H9 (cell line): ENCODE results near the gene FSTL4. TPM values are rescaled to one million over a fixed set of nuclear protein-coding genes. Genes with fewer than 3 reads are reported as not detected.
A peak's percentile ranks its signal among the peaks of the same experiment; 100 is the strongest.

Experiments used
- DNase-seq: peaks from one replicate; pipeline ENCODE4 v3.0.0-alpha.2; 2017
- H2AFZ ChIP-seq: one replicate; pipeline ENCODE4 v1.6.1; 2013; ENCODE audit warnings: mild to moderate bottlenecking, low read length, control low read depth, moderate library complexity
- H2AK5ac ChIP-seq: 2 replicates; pipeline ENCODE4 v1.6.1; 2013; ENCODE audit warnings: low read length, control low read depth, mixed read lengths; ENCODE audit not compliant: insufficient read length
- H2BK120ac ChIP-seq: one replicate; pipeline ENCODE4 v1.6.1; 2013; ENCODE audit warnings: low read depth, mild to moderate bottlenecking, low read length, control low read depth, inconsistent platforms; ENCODE audit not compliant: poor library complexity, severe bottlenecking
- H2BK12ac ChIP-seq: 2 replicates; pipeline ENCODE4 v1.6.1; 2013; ENCODE audit warnings: low read length, control low read depth, mixed read lengths, low read depth; ENCODE audit not compliant: insufficient read length
- H2BK15ac ChIP-seq: 2 replicates; pipeline ENCODE4 v1.6.1; 2013; ENCODE audit warnings: low read depth, low read length, control low read depth
- H2BK20ac ChIP-seq: one replicate; pipeline ENCODE4 v1.6.1; 2013; ENCODE audit warnings: low read depth, mild to moderate bottlenecking, low read length, control low read depth, inconsistent platforms; ENCODE audit not compliant: poor library complexity, severe bottlenecking
- H2BK5ac ChIP-seq: 2 replicates; pipeline ENCODE4 v1.6.1; 2013; ENCODE audit warnings: low read length, control low read depth, mixed read lengths; ENCODE audit not compliant: insufficient read length
- H3K14ac ChIP-seq: 2 replicates; pipeline ENCODE4 v1.6.1; 2013; ENCODE audit warnings: low read length, control low read depth; ENCODE audit not compliant: insufficient read depth
- H3K18ac ChIP-seq: 2 replicates; pipeline ENCODE4 v1.6.1; 2013; ENCODE audit warnings: low read depth, mild to moderate bottlenecking, mixed read lengths, low read length, control low read depth; ENCODE audit not compliant: insufficient read length
- H3K23ac ChIP-seq: 2 replicates; pipeline ENCODE4 v1.6.1; 2013; ENCODE audit warnings: low read length, control low read depth, mixed read lengths, low read depth; ENCODE audit not compliant: insufficient read length
- H3K23me2 ChIP-seq: 2 replicates; pipeline ENCODE4 v1.6.1; 2013; ENCODE audit warnings: low read depth, mild to moderate bottlenecking, mixed read lengths, low read length, control low read depth; ENCODE audit not compliant: insufficient read length, poor library complexity, severe bottlenecking
- H3K27ac ChIP-seq: 2 replicates; pipeline ENCODE4 v1.5.1; 2013; ENCODE audit warnings: low read length, control low read depth, mixed read lengths, low read depth; ENCODE audit not compliant: insufficient read length
- H3K27me3 ChIP-seq: 2 replicates; pipeline ENCODE4 v1.6.1; 2013; ENCODE audit warnings: low read length, control low read depth, inconsistent platforms; ENCODE audit not compliant: insufficient read depth
- H3K4ac ChIP-seq: 2 replicates; pipeline ENCODE4 v1.6.1; 2013; ENCODE audit warnings: low read depth, mild to moderate bottlenecking, control low read depth, inconsistent platforms, low read length, moderate library complexity
- H3K4me1 ChIP-seq: 2 replicates; pipeline ENCODE4 v1.6.1; 2013; ENCODE audit warnings: low read length, control low read depth, inconsistent platforms; ENCODE audit not compliant: insufficient read depth
- H3K4me2 ChIP-seq: 2 replicates; pipeline ENCODE4 v1.6.1; 2013; ENCODE audit warnings: low read length, control low read depth, mixed read lengths; ENCODE audit not compliant: insufficient read length, insufficient read depth
- H3K56ac ChIP-seq: 2 replicates; pipeline ENCODE4 v1.6.1; 2013; ENCODE audit warnings: low read depth, mild to moderate bottlenecking, mixed read lengths, low read length, control low read depth; ENCODE audit not compliant: insufficient read length
- H3K79me1 ChIP-seq: 2 replicates; pipeline ENCODE4 v1.6.1; 2013; ENCODE audit warnings: low read depth, mild to moderate bottlenecking, moderate library complexity, low read length, control low read depth, inconsistent platforms; ENCODE audit not compliant: insufficient read depth, poor library complexity, severe bottlenecking
- H3K79me2 ChIP-seq: 2 replicates; pipeline ENCODE4 v1.6.1; 2013; ENCODE audit warnings: low read length, control low read depth, inconsistent platforms; ENCODE audit not compliant: insufficient read depth
- H3K9ac ChIP-seq: 2 replicates; pipeline ENCODE4 v1.6.1; 2013; ENCODE audit warnings: low read length, control low read depth, mixed read lengths; ENCODE audit not compliant: insufficient read length; ENCODE audit errors: extremely low read depth
- H3K9me3 ChIP-seq: one replicate; pipeline ENCODE4 v1.6.1; 2013; ENCODE audit warnings: low read depth, low read length, inconsistent platforms; ENCODE audit not compliant: control insufficient read depth
- H3T11ph ChIP-seq: one replicate; pipeline ENCODE4 v1.6.1; 2013; ENCODE audit warnings: mild to moderate bottlenecking, low read length, control low read depth, inconsistent platforms
- H4K20me1 ChIP-seq: one replicate; pipeline ENCODE4 v1.6.1; 2013; ENCODE audit not compliant: control insufficient read depth, insufficient read length, insufficient read depth
- H4K5ac ChIP-seq: 2 replicates; pipeline ENCODE4 v1.6.1; 2013; ENCODE audit warnings: low read depth, mild to moderate bottlenecking, mixed read lengths, low read length, control low read depth; ENCODE audit not compliant: insufficient read length
- H4K8ac ChIP-seq: replicated peaks from 2 replicates; pipeline ENCODE4 v1.6.1; 2013; ENCODE audit warnings: low read length, control low read depth, mixed read lengths, low read depth; ENCODE audit not compliant: insufficient read length
- H4K91ac ChIP-seq: 2 replicates; pipeline ENCODE4 v1.6.1; 2013; ENCODE audit warnings: low read depth, mild to moderate bottlenecking, moderate library complexity, mixed read lengths, low read length, control low read depth; ENCODE audit not compliant: insufficient read length
- H3K27ac Mint-ChIP-seq, 3 experiments: 2 replicates in 2 of 3; 3 replicates in 1 of 3; pipeline ENCODE4 v1.8.0; 2020 to 2021; ENCODE audit warnings: mixed read lengths in 3 of 3, mild to moderate bottlenecking in 1 of 3, moderate library complexity in 1 of 3
- H3K27me3 Mint-ChIP-seq: 2 replicates; pipeline ENCODE4 v1.8.0; 2021; ENCODE audit warnings: low read depth, mild to moderate bottlenecking, moderate library complexity, mixed read lengths
- H3K36me3 Mint-ChIP-seq, 3 experiments: 2 replicates in 2 of 3; 3 replicates in 1 of 3; pipeline ENCODE4 v1.8.0; 2020 to 2021; ENCODE audit warnings: low read depth in 3 of 3, mixed read lengths in 3 of 3; ENCODE audit not compliant: insufficient read depth in 1 of 3
- H3K4me1 Mint-ChIP-seq, 2 experiments: 2 replicates each; pipeline ENCODE4 v1.8.0; 2020; ENCODE audit warnings: mixed read lengths in 2 of 2
- H3K4me3 Mint-ChIP-seq, 2 experiments: 2 replicates in 1 of 2; 3 replicates in 1 of 2; pipeline ENCODE4 v1.8.0; 2020 to 2021; ENCODE audit warnings: mild to moderate bottlenecking in 2 of 2, mixed read lengths in 2 of 2, moderate library complexity in 1 of 2
- H3K9me3 Mint-ChIP-seq, 2 experiments: 2 replicates in 1 of 2; 3 replicates in 1 of 2; pipeline ENCODE4 v1.8.0; 2020; ENCODE audit warnings: mild to moderate bottlenecking in 2 of 2, mixed read lengths in 2 of 2, moderate library complexity in 1 of 2
- WGBS: extraction: QIAGEN DNeasy Blood & Tissue Kit; methylation state at CpG from one replicate; pipeline ENCODE4 v1.1.7; 2013; ENCODE audit warnings: missing lambda C conversion rate, low lambda C conversion rate, mixed read lengths; ENCODE audit not compliant: insufficient read length; ENCODE audit errors: extremely low coverage; 5-methylcytosine and 5-hydroxymethylcytosine counted together
- total RNA-seq: library from RNA; stranded (reverse); gene quantifications from 2 replicates; pipeline ENCODE4 v1.2.1, GENCODE V29; 2021
- TF ChIP-seq, protein P1 (sequence below): fragments of 200-600 bp; sonication (generic); conservative IDR thresholded peaks from 3 replicates; pipeline ENCODE4 v1.8.0; 2021; ENCODE audit warnings: antibody characterized with exemption, mild to moderate bottlenecking

Gene FSTL4
- total RNA-seq, 1 experiment from 2014 or later = 5.7 TPM

DNA sequence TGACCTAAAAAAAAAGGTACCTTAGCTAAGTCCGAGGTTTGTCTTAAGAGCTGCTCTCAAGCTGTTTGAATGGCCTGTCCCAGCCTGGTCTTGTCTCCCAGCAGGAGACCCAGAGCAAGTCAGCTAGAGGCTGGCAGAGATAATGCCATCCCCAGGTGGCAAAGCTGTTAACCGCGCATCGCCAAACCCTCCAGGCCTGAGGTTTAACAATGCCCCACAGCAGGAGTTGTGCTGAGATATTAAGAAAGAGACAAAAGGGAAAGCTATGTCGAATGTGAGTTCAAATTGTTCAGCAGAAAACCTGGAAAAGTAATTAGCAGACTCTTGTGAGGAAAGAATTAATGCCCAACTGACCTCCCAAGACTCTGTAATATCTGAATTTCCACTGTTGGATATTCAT lies 187.1 kb downstream of the FSTL4 start:
- no peak overlapping the region for H2BK20ac ChIP-seq
- no peaks in the 10 kb centered on the region; the same call in 1 of the 2 replicates for H3K27me3 ChIP-seq
- no peak overlapping the region for H3K4ac ChIP-seq
- peaks cover 47 to 49% of the 10 kb centered on the region in 2 experiments for H3K4me1 Mint-ChIP-seq
- H2AK5ac ChIP-seq = no peak overlapping the region
- H3K56ac ChIP-seq = no peak overlapping the region
- no peaks in the 10 kb centered on the region for H3K79me1 ChIP-seq
- H3K23me2 ChIP-seq = no peaks in the 10 kb centered on the region
- H4K20me1 ChIP-seq = peaks cover 2% of the 10 kb centered on the region
- DNase-seq = peak; percentile 60
- peaks cover 48% of the 10 kb centered on the region for H3K27me3 Mint-ChIP-seq
- TF ChIP-seq, protein P1, sequence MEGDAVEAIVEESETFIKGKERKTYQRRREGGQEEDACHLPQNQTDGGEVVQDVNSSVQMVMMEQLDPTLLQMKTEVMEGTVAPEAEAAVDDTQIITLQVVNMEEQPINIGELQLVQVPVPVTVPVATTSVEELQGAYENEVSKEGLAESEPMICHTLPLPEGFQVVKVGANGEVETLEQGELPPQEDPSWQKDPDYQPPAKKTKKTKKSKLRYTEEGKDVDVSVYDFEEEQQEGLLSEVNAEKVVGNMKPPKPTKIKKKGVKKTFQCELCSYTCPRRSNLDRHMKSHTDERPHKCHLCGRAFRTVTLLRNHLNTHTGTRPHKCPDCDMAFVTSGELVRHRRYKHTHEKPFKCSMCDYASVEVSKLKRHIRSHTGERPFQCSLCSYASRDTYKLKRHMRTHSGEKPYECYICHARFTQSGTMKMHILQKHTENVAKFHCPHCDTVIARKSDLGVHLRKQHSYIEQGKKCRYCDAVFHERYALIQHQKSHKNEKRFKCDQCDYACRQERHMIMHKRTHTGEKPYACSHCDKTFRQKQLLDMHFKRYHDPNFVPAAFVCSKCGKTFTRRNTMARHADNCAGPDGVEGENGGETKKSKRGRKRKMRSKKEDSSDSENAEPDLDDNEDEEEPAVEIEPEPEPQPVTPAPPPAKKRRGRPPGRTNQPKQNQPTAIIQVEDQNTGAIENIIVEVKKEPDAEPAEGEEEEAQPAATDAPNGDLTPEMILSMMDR = no peak
- H3K79me2 ChIP-seq = no peaks in the 10 kb centered on the region
- H3K9me3 Mint-ChIP-seq = peaks cover 2 to 3% of the 10 kb centered on the region in 2 experiments; a peak in 3 of 5 replicates
- no peaks in the 10 kb centered on the region for H3K9me3 ChIP-seq
- peaks cover 0 to 2% (median 0%) of the 10 kb centered on the region in 3 experiments; a peak in 1 of 7 replicates for H3K36me3 Mint-ChIP-seq
- no peak overlapping the region for H4K8ac ChIP-seq
- no peak overlapping the region for H3K23ac ChIP-seq
- no peak overlapping the region for H3T11ph ChIP-seq
- no peak overlapping the region for H2BK12ac ChIP-seq
- no peak overlapping the region for H3K27ac Mint-ChIP-seq
- H3K4me3 Mint-ChIP-seq = peak overlapping the region in 1 of 2 experiments; percentile 22; a peak in 1 of 5 replicates
- no peak overlapping the region for H4K91ac ChIP-seq
- WGBS = no CpG with 5 or more reads among the region's 5 CpGs
- H2BK15ac ChIP-seq = no peak overlapping the region
- H3K4me1 ChIP-seq = peaks cover 25% of the 10 kb centered on the region
- H3K27ac ChIP-seq = no peak overlapping the region
- H2BK5ac ChIP-seq = no peak overlapping the region
- H3K9ac ChIP-seq = no peak overlapping the region
- H3K14ac ChIP-seq = no peak overlapping the region
- no peak overlapping the region for H3K18ac ChIP-seq
- H3K4me2 ChIP-seq = no peak overlapping the region
- H2AFZ ChIP-seq = no peak overlapping the region
- H4K5ac ChIP-seq = no peak overlapping the region
- H2BK120ac ChIP-seq = no peak overlapping the region
